ENCODE data around the gene BAK1.

BAK1 gene

DNA sequence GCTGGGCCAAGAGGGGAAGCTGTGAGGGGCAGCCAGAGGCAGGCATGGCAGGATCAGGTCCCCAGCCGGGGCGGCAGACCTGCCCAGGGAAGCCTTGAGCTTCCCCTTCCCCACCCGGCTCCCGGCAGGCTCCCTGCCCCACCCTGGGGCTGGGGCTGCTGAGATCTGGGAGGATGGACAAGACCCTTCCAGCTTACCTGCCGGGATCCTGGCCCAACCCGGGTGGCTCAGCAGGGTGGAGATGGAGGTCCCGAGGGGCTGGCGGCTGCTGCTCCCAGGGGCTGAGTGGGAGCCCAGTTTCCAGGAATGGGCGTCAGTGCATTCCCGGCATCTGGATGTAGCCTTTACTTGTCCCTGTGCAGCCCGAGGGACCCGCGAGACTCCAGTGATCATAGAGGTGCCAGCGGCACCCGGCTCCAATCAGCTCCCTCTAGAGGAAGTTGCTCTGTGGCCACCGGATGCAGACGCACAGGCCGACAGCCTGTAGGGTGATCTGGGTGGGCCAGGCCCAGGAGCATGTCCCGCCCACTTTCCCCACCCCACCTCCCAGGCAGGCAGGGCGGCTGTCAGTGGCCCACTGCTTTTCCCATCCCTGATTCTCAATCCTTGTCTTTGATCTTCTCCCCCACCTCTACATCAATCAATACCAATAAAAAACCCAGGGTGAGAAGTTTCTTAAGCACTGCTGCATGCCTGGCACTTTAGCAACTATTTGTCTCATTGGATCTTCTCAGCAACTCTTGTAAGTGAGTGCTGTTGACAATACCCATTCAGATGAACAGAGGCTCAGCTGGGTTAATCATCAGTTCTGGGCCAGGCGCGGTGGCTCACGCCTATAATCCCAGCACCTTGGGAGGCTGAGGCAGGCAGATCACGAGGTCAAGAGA lies at the start of gene BAK1:
TSS of gene BAK1 (minus strand) at position 449 of the 887 bp plus-strand sequence. CDS start 2,672 bp downstream, outside the sequence.
- DNase-seq (ENCODE audit: low read depth in 2 of 2), result peak; percentile 67 to 69

- no peak for DNase-seq (ENCODE audit: low read depth in 2 of 2)
Observed at GRCh38 chr6:33628401-33628964, 48.4 kb upstream of the BAK1 start.

- DNase-seq (ENCODE audit: low read depth in 2 of 2), result no peak
Observed at GRCh38 chr6:33627876-33628275, 47.8 kb upstream of the BAK1 start.

DNA sequence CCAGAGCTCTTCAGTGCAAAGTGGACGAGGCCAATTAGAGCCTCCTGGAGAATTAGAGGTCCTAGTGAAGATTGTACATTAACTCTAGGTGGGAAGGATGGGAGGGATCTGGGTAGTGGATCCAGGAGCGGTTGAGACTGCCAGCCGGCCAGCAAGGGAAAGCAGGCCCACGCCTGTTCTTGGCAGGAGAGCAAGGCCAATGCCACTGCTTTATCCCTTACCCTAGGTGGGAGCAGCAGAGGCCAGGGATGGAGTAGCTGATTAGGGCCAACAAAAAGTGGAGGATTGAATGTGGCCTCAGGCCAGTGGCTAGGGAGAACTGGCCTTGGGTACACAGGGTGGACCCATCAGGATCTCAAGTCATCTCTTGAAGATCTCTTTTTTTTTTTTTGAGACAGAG lies 44.8 kb upstream of the BAK1 start:
- no peak for DNase-seq (ENCODE audit: low read depth in 2 of 2)

GRCh38 chr6:33623895-33624381 lies 43.9 kb upstream of the BAK1 start:
- DNase-seq (ENCODE audit: low read depth in 2 of 2), result no peak

DNA sequence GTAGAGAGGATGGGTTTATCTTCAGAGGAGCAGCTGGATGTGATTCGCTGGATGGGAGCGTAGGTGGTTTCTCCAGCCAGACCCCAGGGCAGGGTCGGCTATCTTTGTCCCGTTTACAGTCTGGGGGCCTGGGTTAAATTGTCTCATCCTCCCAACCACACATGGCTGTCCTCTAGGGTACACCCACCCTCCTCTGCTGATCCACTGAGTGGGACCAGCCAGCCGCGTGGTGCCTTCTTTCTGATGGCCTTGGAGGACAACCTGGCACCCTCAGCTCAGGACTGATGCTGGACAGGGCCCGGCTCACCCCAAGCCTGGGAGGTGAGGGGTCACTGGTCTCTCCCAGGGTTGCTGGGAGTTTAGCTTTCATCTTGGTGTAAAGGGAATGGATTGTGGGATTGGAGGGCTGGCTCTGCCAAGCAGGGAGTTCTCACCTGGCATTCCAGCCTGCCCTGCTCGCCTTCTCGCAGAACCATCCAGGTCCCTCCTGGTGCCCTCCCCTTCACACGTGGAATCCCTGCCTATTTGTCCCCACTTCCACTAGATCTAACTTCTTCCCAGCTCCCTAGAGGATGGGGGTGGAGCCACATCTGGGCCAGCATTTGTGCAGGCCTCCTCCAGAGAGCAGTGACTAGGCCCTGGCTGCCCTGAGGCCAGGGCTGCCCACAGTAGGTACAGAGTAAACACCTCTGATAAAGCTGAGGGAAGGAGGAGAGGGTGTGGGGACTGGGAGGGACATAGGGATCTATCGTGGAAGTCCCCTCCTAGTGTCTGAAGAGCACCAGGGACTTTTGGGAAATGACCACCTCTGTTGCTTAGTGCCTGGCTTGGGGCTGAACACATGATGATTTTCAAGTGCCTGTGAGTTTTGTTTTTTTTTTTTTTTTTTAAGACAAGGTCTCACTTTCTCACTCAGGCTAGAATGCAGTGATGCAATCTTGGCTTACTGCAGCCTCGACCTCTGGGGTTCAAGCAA lies 42.7 kb upstream of the BAK1 start:
- no peak for DNase-seq (ENCODE audit: low read depth in 2 of 2)

- DNase-seq (ENCODE audit: low read depth in 2 of 2), result peak; percentile 38 to 46
Observed at GRCh38 chr6:33621711-33622388, 41.8 kb upstream of the BAK1 start.

DNA sequence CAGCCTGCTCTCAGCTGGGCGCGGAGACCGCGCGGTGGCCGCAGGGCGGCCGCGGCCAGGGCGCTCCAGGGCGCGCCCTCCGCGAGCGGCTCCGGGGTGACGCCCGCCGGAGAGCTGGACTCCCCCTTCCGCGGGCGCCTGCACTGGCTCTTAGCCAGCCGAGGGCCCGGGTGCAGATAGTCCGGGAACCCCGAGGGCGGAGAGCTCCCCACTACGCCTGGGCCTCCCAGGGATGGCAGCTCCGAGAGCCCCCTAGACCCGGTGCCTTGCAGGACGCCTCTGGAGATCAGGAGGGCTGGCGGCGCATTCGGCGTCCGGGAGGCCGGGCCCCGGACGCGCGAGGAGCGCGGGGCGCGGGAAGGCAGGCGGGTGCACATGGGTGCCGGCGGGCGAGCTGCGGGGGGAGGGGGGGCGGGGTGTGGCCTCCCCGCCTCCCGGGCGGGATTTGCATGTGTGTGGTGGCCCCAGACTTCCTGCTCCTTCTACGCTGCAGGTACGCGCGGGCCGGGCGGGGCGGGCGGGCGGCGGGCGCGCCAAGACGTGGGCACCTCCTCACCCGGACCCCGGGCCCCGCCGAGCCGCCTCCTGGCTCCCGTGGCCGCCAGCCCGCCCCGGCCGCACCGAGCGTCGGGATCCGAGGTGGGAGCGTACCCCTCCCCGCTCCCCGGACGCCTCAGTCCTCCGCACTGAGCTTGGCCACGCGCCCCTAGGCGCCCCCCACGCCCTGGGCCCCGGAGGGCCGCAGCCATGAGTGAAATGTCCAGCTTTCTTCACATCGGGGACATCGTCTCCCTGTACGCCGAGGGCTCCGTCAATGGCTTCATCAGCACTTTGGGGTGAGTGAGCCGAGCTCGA lies 41.0 kb upstream of the BAK1 start, which contains the start of gene ITPR3:
TSS of gene ITPR3 (plus strand) at position 467 of the 855 bp plus-strand sequence. CDS start at position 748, 281 bp downstream.
- peak; percentile 50 to 58 for DNase-seq (ENCODE audit: low read depth in 2 of 2)

GRCh38 chr6:33620158-33620855 lies 40.2 kb upstream of the BAK1 start:
- no peak for DNase-seq (ENCODE audit: low read depth in 2 of 2)

DNA sequence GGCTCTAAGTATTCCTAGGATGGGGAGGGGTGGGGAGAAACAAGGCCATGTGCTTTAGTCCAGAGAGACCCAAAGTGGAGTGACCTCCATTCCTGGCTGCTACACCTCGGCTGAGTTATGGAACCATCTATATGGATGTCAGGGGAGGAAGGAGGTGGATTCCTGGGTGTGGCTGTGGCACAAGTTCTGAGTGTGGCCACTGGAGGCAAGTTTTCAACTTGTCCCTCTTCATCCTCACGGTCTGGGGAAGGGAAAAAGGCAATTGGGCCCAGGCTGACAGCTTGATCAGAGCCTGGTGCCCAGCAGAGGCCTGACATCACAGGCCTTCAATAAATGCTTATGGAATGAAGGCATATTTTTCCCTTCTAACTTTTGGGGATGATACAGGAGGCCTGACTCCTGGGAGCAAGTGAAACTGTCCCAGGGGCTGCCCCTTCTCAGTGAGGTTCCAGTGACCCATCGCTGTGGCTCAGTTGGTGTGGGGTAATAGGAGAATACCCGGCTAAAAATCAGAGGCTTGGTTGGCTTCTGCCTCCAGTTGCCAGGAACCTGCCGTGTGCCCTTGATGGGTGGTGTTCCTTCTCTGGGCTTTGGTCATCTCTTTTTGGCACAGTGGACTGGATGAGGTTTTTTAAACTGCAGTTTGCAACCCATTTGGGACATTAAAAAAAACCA lies 39.2 kb upstream of the BAK1 start:
- no peak for DNase-seq (ENCODE audit: low read depth in 2 of 2)

DNA sequence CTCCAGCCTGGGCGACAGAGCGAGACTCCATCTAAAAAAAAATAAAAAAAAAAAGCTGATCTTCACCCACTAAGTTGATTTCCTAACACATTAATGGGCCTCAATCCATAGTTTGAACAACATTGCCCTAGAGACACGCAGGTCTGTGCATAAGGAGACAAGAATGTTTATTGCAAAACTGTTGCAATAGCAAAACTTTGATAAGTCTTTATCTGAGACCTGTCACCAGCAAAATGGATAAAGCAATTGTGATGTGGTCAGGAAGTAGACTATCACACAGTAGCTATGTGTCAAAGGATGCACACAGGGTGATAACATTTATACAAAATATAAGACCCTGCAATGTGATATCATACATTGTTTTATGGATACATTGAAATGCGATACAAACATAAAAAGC lies 36.8 kb upstream of the BAK1 start:
- no peak for DNase-seq (ENCODE audit: low read depth in 2 of 2)

DNA sequence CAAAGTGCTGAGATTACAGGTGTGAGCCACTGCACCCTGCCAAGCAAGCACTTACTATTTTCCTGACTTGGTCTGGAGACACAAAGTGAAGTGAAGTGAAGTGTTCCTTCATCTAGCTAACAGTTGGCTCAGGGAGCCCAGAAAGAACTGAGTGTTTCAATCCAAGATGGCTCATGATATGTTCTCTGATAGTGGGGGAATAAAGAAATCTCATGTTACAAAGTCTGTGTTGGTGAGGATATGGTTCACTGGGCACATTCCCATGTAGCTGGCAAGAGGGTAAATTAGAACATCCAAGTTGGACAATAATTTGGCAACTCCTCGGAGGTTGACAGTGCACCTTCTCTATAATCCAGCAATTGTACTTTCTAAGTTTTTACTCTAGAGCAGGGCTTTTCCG lies 36.0 kb upstream of the BAK1 start:
- no peak for DNase-seq (ENCODE audit: low read depth in 2 of 2)

DNA sequence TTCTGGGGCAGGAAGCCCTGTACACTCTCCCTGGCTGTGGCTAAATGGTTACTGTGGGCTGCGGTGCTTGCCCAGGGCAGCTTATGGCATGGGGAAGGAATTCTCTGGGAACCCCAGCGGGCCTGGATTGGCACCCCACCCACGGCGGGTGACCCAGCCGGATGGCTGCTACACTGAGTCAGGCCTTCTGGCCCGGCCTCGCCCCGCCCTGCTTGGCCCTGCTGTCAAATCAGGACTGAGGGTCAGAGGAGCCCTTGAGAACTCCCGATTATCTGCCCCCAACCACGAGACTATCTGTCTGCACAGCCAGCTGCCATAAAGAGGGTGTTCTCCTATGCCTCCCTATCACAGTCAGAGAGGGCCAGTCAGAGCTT lies 33.7 kb upstream of the BAK1 start:
- no peak for DNase-seq (ENCODE audit: low read depth in 2 of 2)

GRCh38 chr6:33613146-33613794 lies 33.2 kb upstream of the BAK1 start:
- no peak for DNase-seq (ENCODE audit: low read depth in 2 of 2)

DNA sequence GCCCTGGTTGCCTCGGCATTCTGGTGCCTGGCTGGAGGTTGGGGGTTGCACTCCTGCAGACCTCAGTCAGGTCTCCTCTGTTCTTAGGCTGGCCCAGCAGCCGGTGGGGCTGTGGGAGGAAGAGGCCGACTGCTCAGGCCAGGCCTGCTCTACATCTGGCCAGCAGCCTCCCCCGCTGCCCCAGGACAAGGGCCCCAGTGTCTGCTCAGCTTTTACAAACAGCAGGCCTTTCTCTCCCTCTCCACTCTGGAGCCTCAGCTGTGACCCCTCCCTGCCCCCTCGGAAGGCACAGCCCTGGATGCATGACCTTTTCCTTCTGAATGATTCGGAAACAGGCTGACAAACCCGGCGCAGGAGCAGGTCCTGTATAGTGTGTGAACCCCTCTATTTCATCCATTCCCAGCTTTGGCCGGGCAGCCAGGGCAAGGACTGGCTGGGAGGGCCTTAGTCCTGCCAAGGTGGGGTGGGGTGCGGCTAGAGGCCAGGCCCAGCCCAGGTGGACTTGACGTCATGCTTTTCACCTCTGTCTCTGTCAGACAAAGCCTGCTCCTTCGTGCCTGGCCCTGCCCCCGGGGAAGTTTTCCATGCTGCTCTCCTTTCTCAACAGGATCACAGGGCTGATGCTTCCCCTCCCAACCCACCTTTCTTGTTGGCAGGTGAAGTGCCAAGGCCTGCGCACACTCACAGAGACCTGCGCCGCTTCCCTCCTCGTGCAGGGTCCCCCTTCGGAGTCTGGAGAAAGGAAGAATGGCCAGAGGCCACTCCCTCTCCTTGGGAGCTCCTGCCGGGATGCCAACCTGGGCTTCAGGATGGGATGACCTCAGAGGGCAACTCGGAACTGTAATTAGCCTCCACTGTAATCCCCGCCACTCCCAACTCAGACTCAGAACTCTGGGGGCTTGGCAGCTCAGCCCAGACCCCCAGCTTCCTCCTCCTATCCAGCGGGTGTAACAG lies 31.0 kb upstream of the BAK1 start:
- no peak for DNase-seq (ENCODE audit: low read depth in 2 of 2)

DNA sequence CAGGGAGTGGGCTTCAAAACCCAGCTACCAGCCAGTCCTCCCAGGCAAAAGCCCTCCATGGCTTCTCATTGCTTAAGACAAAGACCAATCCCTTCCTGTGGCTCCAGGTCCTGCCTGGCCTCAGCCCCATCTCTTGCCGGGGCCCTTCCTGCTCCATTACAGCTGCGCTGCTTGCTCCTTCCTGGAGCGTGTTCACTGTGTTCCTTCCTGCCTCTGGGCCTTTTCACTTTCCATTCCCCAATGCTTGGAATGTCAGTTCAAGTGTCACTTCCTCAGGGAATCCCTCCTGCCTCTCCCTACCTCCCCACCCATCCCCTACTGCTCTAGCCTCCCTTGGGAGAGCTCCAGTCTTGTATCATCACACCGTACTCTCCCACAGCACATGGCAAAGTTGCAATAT lies 30.0 kb upstream of the BAK1 start:
- no peak for DNase-seq (ENCODE audit: low read depth in 2 of 2)

- no peak for DNase-seq (ENCODE audit: low read depth in 2 of 2)
Observed at GRCh38 chr6:33609528-33609927, 29.5 kb upstream of the BAK1 start.
